GM21526 (cell line): Measurements from ENCODE around the gene CREB5.
"Not testable (repeated sequence)": the region's sequence is repeated elsewhere in the genome, so short reads cannot be mapped to it uniquely, and the experiment has no call there.

ENCODE experiments used
- ATAC-seq: cut with Tn5 transposase; IDR thresholded peaks from one replicate; pipeline ENCODE4 v1.9.1; 2021; ENCODE audit warnings: moderate library complexity; ENCODE audit not compliant: unreplicated experiment, low FRiP score

CREB5 gene

GRCh38 chr7:28539289-28539981, 127.1 kb downstream of the CREB5 start:
- peak; percentile 94 for ATAC-seq

- no peak for ATAC-seq
These were observed 130.1 kb downstream of the CREB5 start for GRCh38 chr7:28542410-28542809.

GRCh38 chr7:28544453-28545117, 132.3 kb downstream of the CREB5 start:
- no peak for ATAC-seq

GRCh38 chr7:28546067-28546466, 133.7 kb downstream of the CREB5 start:
- ATAC-seq, result no peak

GRCh38 chr7:28547115-28547514, 134.8 kb downstream of the CREB5 start:
- no peak for ATAC-seq

GRCh38 chr7:28548416-28548815, 136.1 kb downstream of the CREB5 start:
- ATAC-seq, result no peak

GRCh38 chr7:28549998-28550397, 137.7 kb downstream of the CREB5 start:
- no peak for ATAC-seq

- ATAC-seq, result no peak
These were observed 138.4 kb downstream of the CREB5 start for GRCh38 chr7:28550580-28551186.

- ATAC-seq, result no peak
These were observed 139.0 kb downstream of the CREB5 start for GRCh38 chr7:28551331-28551730.

- ATAC-seq, result not testable (repeated sequence)
These were observed 139.4 kb downstream of the CREB5 start for GRCh38 chr7:28551766-28552165.

- ATAC-seq, result no peak
These were observed 142.6 kb downstream of the CREB5 start for GRCh38 chr7:28554802-28555471.

GRCh38 chr7:28556025-28556424, 143.7 kb downstream of the CREB5 start:
- ATAC-seq, result no peak

- ATAC-seq, result no peak
These were observed 144.4 kb downstream of the CREB5 start for GRCh38 chr7:28556671-28557070.

- no peak for ATAC-seq
These were observed 145.9 kb downstream of the CREB5 start for GRCh38 chr7:28558236-28558635.

GRCh38 chr7:28560767-28561166, 148.4 kb downstream of the CREB5 start:
- no peak for ATAC-seq

- no peak for ATAC-seq
These were observed 151.7 kb downstream of the CREB5 start for GRCh38 chr7:28564033-28564432.

GRCh38 chr7:28564755-28565374, 152.5 kb downstream of the CREB5 start:
- ATAC-seq, result no peak

GRCh38 chr7:28565980-28566379, 153.7 kb downstream of the CREB5 start:
- ATAC-seq, result no peak

GRCh38 chr7:28570113-28570969, 158.0 kb downstream of the CREB5 start:
- ATAC-seq, result peak; percentile 68

GRCh38 chr7:28570970-28571288, 158.6 kb downstream of the CREB5 start:
- no peak for ATAC-seq
